Stimulated activated CD8-positive, alpha-beta memory T cell treated with anti-CD3 and anti-CD28 coated beads, Interleukin-15, amount 100 ng/mL, for 1 hour (primary cell): Measurements from ENCODE around the gene TNNC2.
"Not testable (repeated sequence)": the region's sequence is repeated elsewhere in the genome, so short reads cannot be mapped to it uniquely, and the experiment has no call there.

Experiments
- DNase-seq: peaks from one replicate; pipeline ENCODE4 v3.0.0-alpha.2; 2020; ENCODE audit warnings: low read depth

TNNC2 gene

GRCh38 chr20:45827030-45827652 is at the start of gene TNNC2:
TSS of gene TNNC2 (minus strand) at chr20:45827312. CDS start at chr20:45827248, 64 bp downstream.
- DNase-seq: no peak

GRCh38 chr20:45874576-45874975 is 47.5 kb upstream of the TNNC2 start:
- DNase-seq: no peak

GRCh38 chr20:45874104-45874481 is 47.0 kb upstream of the TNNC2 start:
- not testable (repeated sequence) for DNase-seq

- DNase-seq: no peak
These were observed 46.4 kb upstream of the TNNC2 start for GRCh38 chr20:45873409-45874103.

GRCh38 chr20:45872626-45873025 is 45.5 kb upstream of the TNNC2 start:
- no peak for DNase-seq

- DNase-seq: no peak
These were observed 40.7 kb upstream of the TNNC2 start for GRCh38 chr20:45867819-45868176.

GRCh38 chr20:45867136-45867818 is 40.2 kb upstream of the TNNC2 start:
- DNase-seq: no peak

GRCh38 chr20:45866454-45866853 is 39.3 kb upstream of the TNNC2 start:
- no peak for DNase-seq

- DNase-seq: no peak
These were observed 36.7 kb upstream of the TNNC2 start for GRCh38 chr20:45863543-45864470.

GRCh38 chr20:45861221-45862075 is 34.3 kb upstream of the TNNC2 start:
- no peak for DNase-seq

GRCh38 chr20:45860560-45861220 is 33.6 kb upstream of the TNNC2 start:
- no peak for DNase-seq

- DNase-seq: no peak
These were observed 32.8 kb upstream of the TNNC2 start for GRCh38 chr20:45859916-45860315.

GRCh38 chr20:45857882-45858216 is 30.7 kb upstream of the TNNC2 start:
- DNase-seq: no peak

- peak; percentile 83 for DNase-seq
These were observed 30.2 kb upstream of the TNNC2 start, which contains the start of the genes ACOT8 and ZSWIM3 for GRCh38 chr20:45857114-45857881. TSS of gene ACOT8 (minus strand) at chr20:45857392. CDS start at chr20:45857315, 77 bp downstream. TSS of gene ZSWIM3 (plus strand) at chr20:45857614. CDS start at chr20:45857826, 212 bp downstream.

- DNase-seq: no peak
These were observed 26.4 kb upstream of the TNNC2 start for GRCh38 chr20:45853484-45853883.

- no peak for DNase-seq
These were observed 25.2 kb upstream of the TNNC2 start for GRCh38 chr20:45852326-45852725.

- DNase-seq: no peak
These were observed 24.4 kb upstream of the TNNC2 start for GRCh38 chr20:45851501-45851900.

- no peak for DNase-seq
These were observed 23.8 kb upstream of the TNNC2 start for GRCh38 chr20:45850926-45851325.

- no peak for DNase-seq
These were observed 23.1 kb upstream of the TNNC2 start for GRCh38 chr20:45850238-45850637.
